ENCODE results near the gene SPATA31C2. TPM values are rescaled to one million over a fixed set of nuclear protein-coding genes. Genes with fewer than 3 reads are reported as not detected.
A peak's percentile ranks its signal among the peaks of the same experiment; 100 is the strongest.

The SPATA31C2 gene
- total and polyA plus RNA-seq, 2 of the 4 experiments (the other 2 are of a cell fraction): 0.02 TPM; not detected in 1

DNA sequence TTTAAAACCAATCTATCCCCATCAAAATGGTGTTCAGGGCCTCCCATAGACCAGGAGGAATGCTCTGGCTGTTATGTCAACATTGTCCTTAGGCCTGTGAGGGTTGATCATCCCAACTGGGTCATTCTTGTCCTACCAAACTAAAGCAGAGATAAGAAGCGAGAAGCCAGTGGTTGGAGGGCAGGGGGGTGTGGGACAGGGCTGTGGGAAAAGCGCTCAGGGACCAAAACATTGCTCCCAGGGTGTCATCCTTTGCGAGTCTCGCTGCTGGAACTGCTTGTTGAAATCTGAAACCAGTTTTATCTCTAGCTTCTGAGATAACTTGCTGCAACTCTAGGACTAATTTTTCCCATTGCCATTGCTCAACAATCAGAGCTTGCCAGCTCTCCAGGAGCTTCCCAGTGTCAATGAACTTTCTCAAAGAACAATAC lies 48.1 kb downstream of the SPATA31C2 start:
- peak; percentile 63 for DNase-seq
- BruUV-seq (replicated peaks): no TSS peak
- H2BK5ac ChIP-seq (ENCODE audit: low read depth, low read length, poor library complexity, severe bottlenecking): no peak overlapping the region
- no peak overlapping the region for H3K14ac ChIP-seq (replicated peaks; ENCODE audit: low read depth, low read length)
- dilution Hi-C loops (cut with HindIII; ENCODE audit: low sequenced_read_pairs, unreplicated experiment): no loop called here
- H3K4ac ChIP-seq (ENCODE audit: low read depth, low read length): no peak overlapping the region
- no peak overlapping the region for H3K18ac ChIP-seq (ENCODE audit: low read depth, low read length)
- no peaks in the 10 kb centered on the region; the same call in 1 of the 2 replicates for H3K27me3 ChIP-seq (ENCODE audit: control insufficient read depth, insufficient read depth, low read length)
- no peaks in the 10 kb centered on the region for H3K79me1 ChIP-seq (ENCODE audit: low read depth in 1 of 2, low read length in 2 of 2)
- TF ChIP-seq CEBPB (IDR thresholded peaks at IDR 0.05; ENCODE audit: low read depth, low read length) (peak; percentile 88), MAZ (IDR thresholded peaks at IDR 0.05; ENCODE audit: borderline replicate concordance, low read depth, low read length) (no peak)
- TF ChIP-seq, protein P1, sequence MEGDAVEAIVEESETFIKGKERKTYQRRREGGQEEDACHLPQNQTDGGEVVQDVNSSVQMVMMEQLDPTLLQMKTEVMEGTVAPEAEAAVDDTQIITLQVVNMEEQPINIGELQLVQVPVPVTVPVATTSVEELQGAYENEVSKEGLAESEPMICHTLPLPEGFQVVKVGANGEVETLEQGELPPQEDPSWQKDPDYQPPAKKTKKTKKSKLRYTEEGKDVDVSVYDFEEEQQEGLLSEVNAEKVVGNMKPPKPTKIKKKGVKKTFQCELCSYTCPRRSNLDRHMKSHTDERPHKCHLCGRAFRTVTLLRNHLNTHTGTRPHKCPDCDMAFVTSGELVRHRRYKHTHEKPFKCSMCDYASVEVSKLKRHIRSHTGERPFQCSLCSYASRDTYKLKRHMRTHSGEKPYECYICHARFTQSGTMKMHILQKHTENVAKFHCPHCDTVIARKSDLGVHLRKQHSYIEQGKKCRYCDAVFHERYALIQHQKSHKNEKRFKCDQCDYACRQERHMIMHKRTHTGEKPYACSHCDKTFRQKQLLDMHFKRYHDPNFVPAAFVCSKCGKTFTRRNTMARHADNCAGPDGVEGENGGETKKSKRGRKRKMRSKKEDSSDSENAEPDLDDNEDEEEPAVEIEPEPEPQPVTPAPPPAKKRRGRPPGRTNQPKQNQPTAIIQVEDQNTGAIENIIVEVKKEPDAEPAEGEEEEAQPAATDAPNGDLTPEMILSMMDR (conservative IDR thresholded peaks at IDR 0.05; ENCODE audit: low read depth, low read length): no peak
- no peak overlapping the region for H4K91ac ChIP-seq (ENCODE audit: insufficient read depth, low read depth, low read length)
- no peak overlapping the region for H2AK5ac ChIP-seq (ENCODE audit: low read depth, low read length)
- POLR2A ChIA-PET (ENCODE audit: unreplicated experiment): no interaction called here
- peak; percentile 38 for ATAC-seq (ENCODE audit: low read depth)
- H2AFZ ChIP-seq (replicated peaks; ENCODE audit: low read length, poor library complexity): no peak overlapping the region
- H3K9me3 ChIP-seq (ENCODE audit: control insufficient read depth, insufficient read depth, low read length): no peaks in the 10 kb centered on the region
- no peak overlapping the region for H3K23ac ChIP-seq (ENCODE audit: low read depth, low read length)
- no peak overlapping the region for H4K8ac ChIP-seq (ENCODE audit: low read depth in 2 of 2, low read length in 2 of 2)
- peaks cover 4% of the 10 kb centered on the region; the same call in 1 of the 2 replicates for H3K4me1 ChIP-seq (ENCODE audit: control insufficient read depth, insufficient read depth, low read length)
- H2BK120ac ChIP-seq (ENCODE audit: low read depth, low read length): no peak overlapping the region
- in situ Hi-C loops (cut with MboI; ENCODE audit: low sequenced_read_pairs): loop anchor here (10.0 kb wide), 1 partner anchor 485 kb away; no protein-coding TSS in a partner anchor
- H2BK20ac ChIP-seq (ENCODE audit: low read depth, low read length): no peak overlapping the region
- WGBS, 2 experiments (ENCODE audit: extremely low coverage in 2 of 2, insufficient read length in 1 of 2): 50% methylated on average over 1 of the region's 4 CpGs; no CpG with 5 or more reads in 1 of the 2 experiments
- no peaks in the 10 kb centered on the region for H3K9me1 ChIP-seq (ENCODE audit: insufficient read depth, low read length)
- H3K4me2 ChIP-seq (ENCODE audit: low read depth, low read length): peak overlapping the region; percentile 8; the same call in 1 of the 2 replicates
- no peak overlapping the region for H2BK15ac ChIP-seq (ENCODE audit: low read depth, low read length)
- H3K4me3 ChIP-seq (ENCODE audit: insufficient read depth, low read depth, low read length): no peak overlapping the region
- no peak overlapping the region for H4K5ac ChIP-seq (ENCODE audit: low read depth, low read length)
- no peak overlapping the region for H3K9ac ChIP-seq (ENCODE audit: low read depth, low read length)
- H3K56ac ChIP-seq (ENCODE audit: extremely low read depth, insufficient read depth, low read length): no peak overlapping the region
- intact Hi-C loops (cut with micrococcal nuclease): no loop called here
- CTCF ChIA-PET: no interaction called here
- H3K36me3 ChIP-seq (ENCODE audit: control insufficient read depth, insufficient read depth, low read length): no peaks in the 10 kb centered on the region
- H4K20me1 ChIP-seq (ENCODE audit: insufficient read depth, low read length): no peaks in the 10 kb centered on the region
- no peak overlapping the region for H3K27ac ChIP-seq (ENCODE audit: insufficient read depth, low read length)
- no peak overlapping the region for H2AK9ac ChIP-seq (replicated peaks; ENCODE audit: low read depth, low read length, poor library complexity)
